Measurements from ENCODE around the gene ITK. TPM values are rescaled to one million over a fixed set of nuclear protein-coding genes. Genes with fewer than 3 reads are reported as not detected.

ITK gene
- total RNA-seq, 1 donor from 2014 or later: not detected

Other genes with a start within 250 kb of the ITK start
- not detected in 2 replicates for gene TIMD4, start 217.6 kb upstream of the ITK start, total RNA-seq
- not detected in 2 replicates for gene HAVCR1, start 121.7 kb upstream of the ITK start, total RNA-seq
- 0.64 and 1.0 TPM in 2 replicates for gene HAVCR2, start 71.8 kb upstream of the ITK start, total RNA-seq
- gene MED7, start 38.0 kb upstream of the ITK start, total RNA-seq: 5.8 and 5.9 TPM in 2 replicates
- gene GARIN3, start 14.6 kb upstream of the ITK start, total RNA-seq: not detected in 2 replicates
- gene CYFIP2, start 85.3 kb downstream of the ITK start, total RNA-seq: 4.3 and 9.5 TPM in 2 replicates